Muscle of back (tissue), 11 donors: Measurements from ENCODE around the gene LGI4. TPM values are rescaled to one million over a fixed set of nuclear protein-coding genes. Genes with fewer than 3 reads are reported as not detected.
"Not testable (repeated sequence)": the region's sequence is repeated elsewhere in the genome, so short reads cannot be mapped to it uniquely, and the experiment has no call there.

Source experiments
- DNase-seq, 3 donors: peaks; one replicate each; pipeline versions ENCODE4 v3.0.0 to v3.0.0-alpha.2; 2013
- polyA plus RNA-seq, 10 donors: library from polyadenylated mRNA; unstranded; fragments of 120-200 nt; gene quantifications; one replicate each; pipeline ENCODE4 v1.2.1, GENCODE V29; 2013; ENCODE audit not compliant: insufficient read length in 10 of 10

LGI4 gene
- polyA plus RNA-seq, 10 donors = 9.1 to 15.8 (median 11.1) TPM

GRCh38 chr19:35108730-35109129, 26.1 kb downstream of the LGI4 start:
- no peak for DNase-seq

DNA sequence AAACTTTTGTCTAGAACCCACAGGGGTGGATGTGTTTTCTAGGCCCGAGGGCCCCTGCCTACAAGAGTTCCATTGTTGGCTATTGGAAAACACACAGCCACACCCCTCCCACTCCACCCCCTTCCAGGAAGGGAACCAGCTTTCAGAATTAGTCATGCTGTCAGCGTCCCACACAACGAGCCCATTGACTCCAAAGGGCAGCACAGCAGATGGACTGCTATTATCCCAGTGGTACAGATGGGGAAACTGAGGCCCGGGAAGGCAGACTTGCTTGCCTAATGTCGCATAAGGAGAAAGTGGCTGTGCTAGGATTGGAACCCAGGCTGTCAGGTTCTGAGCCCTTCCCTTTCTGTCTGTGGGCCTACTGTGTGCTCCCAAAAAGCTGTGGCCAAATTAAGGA, 27.3 kb downstream of the LGI4 start:
- DNase-seq = no peak

DNA sequence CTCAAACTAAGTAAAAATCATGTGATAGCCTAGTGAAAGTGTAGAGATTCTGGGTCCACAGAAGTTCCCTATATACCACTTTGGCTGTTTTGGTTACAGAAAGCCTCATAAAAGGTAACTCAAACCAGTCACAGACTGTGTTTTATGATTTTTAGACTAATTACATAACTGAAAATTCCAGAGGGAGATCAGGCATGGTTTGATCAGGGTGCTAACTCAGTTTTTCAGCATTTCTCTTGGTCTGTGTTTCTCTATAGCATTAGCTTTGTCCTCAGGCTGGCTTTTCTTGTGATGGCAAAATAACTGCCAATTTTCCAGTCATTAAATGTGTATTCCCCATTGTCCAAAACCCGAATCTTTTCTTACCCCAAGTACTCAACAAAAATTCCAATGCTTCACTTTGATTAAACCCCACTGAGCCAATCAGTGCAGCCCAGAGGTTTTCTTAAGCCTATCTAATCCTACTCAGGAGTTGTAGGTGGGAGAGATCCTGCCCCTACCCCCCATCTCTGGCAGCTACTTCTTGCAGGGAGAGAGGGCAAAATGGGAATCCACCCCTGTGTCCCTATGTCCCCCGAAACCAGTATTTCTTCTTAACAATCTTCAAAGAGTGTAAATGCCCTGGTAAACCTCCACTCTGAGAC, 27.8 kb downstream of the LGI4 start:
- DNase-seq = no peak

DNA sequence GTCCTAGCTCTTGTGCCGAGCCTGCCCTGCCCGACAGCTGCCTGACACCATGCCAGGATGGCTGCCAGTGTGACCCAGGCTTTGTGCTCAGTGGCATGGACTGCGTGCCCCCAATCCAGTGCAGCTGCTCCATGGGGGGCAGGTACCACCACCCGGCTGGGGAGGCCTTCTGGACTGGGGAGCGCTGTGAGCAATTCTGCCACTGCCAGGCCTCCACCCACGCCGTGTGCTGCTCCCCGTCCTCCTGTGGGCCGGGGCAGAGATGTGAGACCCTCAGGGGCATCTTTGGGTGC, 28.6 kb downstream of the LGI4 start:
- DNase-seq = no peak

DNA sequence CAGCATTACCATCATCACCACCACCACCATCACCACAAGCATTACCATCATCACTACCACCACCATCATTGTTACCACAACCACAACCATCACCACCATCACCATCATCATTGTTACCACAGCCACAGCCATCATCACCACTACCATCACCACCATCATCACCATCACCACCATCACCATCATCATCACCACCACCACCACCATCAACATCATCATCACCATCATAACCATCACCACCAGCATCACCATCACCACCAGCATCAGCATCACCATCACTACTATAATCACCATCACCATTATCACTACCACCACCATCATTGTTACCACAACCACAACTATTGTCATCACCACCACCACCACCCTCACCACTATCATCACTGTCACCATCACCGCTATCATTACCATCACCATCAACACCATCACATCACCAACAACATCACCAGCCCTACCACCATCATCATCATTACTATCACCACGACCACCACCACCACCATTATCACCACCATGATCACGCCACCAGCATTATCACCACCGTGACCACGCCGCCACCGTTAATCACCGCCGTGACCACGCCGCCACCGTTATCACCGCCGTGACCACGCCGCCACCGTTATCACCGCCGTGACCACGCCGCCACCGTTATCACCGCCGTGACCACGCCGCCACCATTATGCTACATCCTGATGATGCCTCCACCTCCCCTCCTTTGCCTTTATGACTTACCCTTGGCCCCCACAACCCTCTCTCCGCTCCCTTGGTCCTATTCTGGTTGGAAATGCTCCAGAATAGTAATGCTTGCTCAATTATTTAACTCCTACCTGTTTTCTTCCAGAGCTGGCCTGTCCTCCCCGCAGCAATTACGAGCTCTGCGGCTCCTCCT, 29.2 kb downstream of the LGI4 start:
- no peak for DNase-seq

DNA sequence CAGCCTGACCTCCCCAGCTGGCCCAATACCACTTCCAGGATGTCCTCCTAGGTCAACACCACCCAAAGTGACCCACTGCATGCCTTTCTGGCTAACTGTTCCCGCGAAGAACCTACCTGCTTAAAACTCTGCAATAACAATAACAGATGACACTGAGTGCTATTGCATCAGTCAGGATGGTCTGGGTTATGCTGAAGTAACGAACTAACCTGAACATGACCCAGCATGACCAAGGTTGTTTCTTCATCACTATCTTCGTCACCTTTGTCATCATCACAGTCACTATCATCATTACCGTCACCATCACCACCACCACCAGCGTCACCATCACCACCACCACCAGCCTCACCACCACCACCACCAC, 29.8 kb downstream of the LGI4 start:
- DNase-seq = no peak

GRCh38 chr19:35104361-35104760, 30.5 kb downstream of the LGI4 start:
- DNase-seq = no peak

DNA sequence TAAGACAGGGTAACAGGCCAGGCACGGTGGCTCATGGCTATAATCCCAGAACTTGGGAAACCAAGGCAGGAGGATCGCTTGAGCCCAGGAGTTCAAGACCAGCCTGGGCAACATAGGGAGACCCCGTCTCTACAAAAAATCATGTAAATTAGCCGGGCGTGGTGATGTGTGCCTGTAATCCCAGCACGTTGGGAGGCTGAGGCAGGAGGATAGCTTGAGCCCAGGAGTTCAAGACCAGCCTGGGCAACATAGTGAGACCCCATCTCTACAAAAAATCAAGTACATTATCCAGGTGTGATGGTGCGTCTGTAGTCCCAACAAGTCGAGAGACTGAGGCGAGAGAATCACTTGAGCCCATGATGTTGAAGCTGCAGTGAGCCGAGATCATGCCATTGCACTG, 31.2 kb downstream of the LGI4 start:
- not testable (repeated sequence) for DNase-seq

DNA sequence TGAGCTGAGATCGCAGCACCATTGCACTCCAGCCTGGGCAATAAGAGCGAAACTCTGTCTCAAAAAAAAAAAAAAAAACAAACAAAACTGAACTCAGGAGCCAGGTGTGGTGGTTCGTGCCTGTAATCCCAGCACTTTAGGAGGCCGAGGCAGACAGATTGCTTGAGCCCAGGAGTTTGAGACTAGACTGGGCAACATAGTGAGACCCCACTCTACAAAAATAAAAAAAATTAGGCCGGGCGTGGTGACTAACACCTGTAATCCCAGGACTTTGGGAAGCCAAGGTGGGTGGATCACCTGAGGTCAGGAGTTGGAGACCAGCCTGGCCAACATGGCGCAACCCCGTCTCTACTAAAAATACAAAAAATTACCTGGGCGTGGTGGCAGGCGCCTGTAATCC, 32.9 kb downstream of the LGI4 start:
- DNase-seq = not testable (repeated sequence)

DNA sequence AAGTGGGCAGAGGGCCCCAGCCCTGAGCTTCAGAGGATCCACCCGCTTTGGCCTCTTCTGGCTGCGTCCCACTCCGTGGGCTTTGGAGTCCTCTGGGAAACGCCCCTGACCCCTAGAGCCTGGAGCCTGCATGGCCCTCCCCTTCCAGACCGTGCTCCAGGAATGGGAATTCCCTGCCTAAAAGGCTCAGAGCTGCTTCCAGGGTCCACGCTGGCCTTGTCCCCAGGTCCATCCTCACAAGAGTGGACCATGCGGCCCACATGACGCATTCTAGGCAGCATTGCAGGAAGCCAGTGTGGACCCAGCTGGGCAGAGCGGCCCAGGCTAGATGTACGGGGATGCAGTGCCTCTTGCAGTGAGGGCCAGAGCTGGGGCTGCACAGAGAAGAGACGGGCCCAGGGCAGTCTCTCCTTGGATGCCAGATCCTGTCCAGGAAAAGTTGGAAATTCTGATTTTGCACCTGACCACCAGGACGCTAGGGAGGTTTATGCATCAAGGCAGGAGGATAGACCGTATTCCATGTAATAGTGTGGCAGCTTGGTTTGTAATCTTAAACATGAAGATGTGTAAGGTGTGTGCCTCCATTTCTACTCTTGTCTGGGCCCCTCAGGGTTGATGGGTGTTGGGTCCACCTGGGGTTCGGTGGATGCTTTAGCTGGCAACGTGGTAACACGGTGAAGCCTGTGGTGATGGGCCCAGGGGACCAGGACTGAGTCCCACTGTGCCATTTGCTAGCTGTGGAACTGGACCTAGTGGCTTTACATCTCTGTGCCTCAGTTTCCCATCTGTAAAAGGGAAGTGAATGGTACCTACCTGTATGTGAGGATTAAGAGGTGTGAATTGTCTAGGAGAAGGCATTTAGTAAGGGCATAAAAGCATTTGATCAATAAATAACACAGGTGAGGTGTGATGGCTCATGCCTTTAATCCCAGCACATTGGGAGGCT, 34.0 kb downstream of the LGI4 start:
- DNase-seq = no peak

GRCh38 chr19:35099897-35100275, 35.0 kb downstream of the LGI4 start:
- no peak for DNase-seq

DNA sequence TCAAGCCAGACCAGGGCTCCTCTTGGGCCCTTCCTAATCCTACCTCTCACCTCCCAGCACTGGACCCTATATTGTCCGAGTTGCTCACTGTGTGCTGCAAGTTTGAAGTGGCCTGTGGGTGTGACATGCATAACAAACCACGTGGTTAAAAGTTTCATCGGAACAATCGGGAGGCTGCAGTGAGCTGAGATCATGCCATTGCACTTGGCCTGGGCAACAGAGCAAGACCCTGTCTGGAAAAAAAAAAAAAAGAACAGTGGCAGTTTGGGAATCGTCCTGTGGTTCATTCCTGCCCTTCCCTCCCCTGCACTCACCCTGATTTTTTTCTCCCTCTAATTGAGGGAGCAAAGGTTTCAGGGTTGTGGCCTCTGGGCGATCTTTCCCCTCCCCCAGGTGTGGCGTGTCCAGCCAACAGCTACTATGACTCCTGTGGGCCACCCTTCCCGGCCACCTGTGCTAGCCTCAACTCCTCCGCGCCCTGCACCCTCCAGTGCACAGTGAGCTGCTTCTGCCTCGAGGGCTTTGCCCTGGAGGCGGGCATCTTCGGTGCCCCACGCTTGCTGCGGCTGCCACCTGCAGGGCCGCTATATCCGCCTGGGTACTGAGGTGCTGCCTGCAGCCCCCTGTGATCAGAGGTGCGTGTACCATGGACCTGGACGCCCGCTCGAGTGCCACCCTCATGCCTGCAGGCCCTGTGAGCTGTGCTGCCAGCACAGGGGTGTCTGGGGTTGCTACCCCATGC, 35.5 kb downstream of the LGI4 start:
- no peak for DNase-seq

DNA sequence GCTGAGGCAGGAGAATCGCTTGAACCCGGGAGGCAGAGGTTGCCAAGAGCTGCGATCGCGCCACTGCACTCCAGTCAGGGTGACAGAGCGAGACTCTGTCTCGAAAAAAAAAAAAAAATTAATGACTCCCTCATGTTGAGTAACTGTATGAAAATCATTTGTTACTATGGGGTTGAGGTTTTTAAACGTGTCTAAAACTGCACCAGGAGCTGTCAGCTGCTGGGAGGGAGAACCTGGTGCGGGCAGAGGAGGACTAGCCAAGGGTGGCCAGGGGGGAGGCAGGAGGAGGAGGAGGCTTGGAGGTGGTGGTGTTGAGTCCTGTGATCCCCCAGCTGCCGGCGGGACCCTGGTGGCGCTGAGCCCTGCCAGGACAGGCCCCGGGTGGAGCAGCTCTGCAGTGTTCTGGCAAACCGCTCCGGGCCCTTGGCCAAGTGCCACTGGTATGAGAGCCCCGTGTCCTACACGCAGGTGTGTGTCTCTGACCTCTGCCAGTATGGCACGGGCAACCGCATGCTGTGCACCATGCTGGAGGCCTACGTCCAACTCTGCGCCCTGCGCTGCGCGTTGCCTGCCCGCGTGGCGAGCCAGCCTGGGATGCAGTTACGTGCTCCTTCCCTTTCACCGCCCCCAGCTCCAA, 36.3 kb downstream of the LGI4 start:
- no peak for DNase-seq

GRCh38 chr19:35095667-35096368, 39.0 kb downstream of the LGI4 start:
- DNase-seq = no peak

DNA sequence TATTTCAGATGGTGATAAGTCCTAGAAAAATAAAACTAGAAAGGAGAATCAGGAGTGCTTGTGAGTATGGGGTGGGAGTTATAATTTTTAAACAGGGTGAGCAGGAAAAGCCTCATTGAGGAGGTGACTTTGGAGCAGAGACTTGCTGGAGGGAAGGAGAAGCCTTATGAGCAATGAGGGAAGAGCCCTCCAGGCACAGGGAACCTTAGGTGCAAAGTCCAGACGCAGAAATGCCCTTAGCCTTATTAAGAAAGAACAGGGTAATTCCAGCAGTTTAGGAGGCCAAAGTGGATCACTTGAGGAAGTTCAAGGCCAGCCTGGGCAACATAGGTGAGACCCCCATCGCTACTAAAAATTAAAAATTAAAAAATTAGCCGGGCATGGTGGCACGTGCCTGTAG, 40.2 kb downstream of the LGI4 start:
- no peak for DNase-seq

- DNase-seq = no peak
Measured at GRCh38 chr19:35093941-35094647, 40.8 kb downstream of the LGI4 start.

GRCh38 chr19:35093430-35093829, 41.4 kb downstream of the LGI4 start:
- DNase-seq = no peak

DNA sequence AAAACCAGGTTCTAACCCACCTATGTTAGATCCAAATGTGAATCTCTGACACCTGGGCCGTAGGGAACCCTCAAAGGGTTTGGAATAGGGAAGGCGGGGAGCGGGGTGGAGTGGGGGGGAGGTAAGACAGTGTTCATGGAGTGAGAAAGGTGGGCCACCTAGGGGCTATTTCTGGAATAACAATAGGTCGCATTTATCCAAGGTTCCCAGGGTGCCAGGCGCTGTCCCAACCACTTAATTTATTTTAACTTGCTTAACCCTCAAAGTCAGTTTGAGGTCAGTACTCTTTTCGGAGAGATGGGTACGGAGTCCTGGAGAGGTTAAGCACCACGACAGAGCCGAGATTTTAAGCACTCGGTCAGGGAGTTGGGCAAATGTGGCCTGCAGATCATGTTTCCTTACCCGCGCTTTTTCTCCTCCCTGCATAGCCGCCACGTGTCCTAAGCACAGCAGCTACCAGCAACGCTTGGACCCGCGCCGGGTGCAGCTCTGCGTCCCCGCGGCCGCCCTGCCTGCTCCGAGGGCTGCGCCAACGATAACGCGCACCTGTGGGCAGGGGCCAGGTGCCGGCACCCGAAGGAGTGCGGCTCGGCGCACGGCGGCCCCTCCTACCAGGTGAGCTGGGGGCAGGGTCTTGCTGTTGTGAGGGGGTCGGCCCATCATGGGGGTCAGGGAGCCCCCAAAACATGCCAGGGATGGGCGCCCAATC, 44.2 kb downstream of the LGI4 start:
- peak; percentile 53 to 75 (median 58) for DNase-seq

- no peak for DNase-seq
Measured at GRCh38 chr19:35090160-35090505, 44.7 kb downstream of the LGI4 start.

DNA sequence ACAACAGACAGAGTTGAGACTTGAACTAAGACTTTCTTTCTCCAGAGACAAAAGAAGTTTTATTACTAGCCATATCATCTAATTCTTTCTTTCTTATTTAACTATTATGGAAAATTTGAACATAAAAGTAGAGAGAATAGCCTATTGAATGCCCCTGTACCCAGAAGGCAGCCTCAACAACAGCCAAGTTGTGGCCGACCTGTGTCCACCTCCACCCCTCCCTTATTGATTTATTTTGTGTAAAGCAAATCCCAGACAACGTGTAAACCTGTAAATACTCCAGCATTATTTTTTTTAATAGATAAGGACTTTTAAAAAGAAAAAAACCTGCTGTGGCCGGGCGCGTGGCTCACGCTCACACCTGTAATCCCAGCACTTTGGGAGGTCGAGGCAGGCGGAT, 45.3 kb downstream of the LGI4 start:
- no peak for DNase-seq
